WERI-Rb-1 (cell line): ENCODE results near the gene TEDC1.

Source experiments
- DNase-seq: peaks from one replicate; pipeline ENCODE4 v3.0.0-alpha.2; 2020
- H3K27ac ChIP-seq: fragments of 250-450 bp; sonication (Bioruptor Pico); 2 replicates; pipeline ENCODE4 v1.5.1; 2020; ENCODE audit warnings: mild to moderate bottlenecking, moderate library complexity
- H3K27me3 ChIP-seq: fragments of 250-450 bp; sonication (Bioruptor Pico); 2 replicates; pipeline ENCODE4 v1.5.1; 2021; ENCODE audit warnings: mild to moderate bottlenecking, low read depth, moderate library complexity; ENCODE audit not compliant: insufficient read depth, severe bottlenecking
- H3K36me3 ChIP-seq: fragments of 250-450 bp; sonication (Bioruptor Pico); 2 replicates; pipeline ENCODE4 v1.5.1; 2020; ENCODE audit warnings: mild to moderate bottlenecking, moderate library complexity
- H3K4me3 ChIP-seq: 2 replicates; pipeline ENCODE4 v1.5.1; 2011; ENCODE audit warnings: low read depth, mild to moderate bottlenecking, control low read depth, low read length
- H3K9me3 ChIP-seq: fragments of 250-450 bp; sonication (Bioruptor Pico); 2 replicates; pipeline ENCODE4 v1.5.1; 2021; ENCODE audit warnings: mild to moderate bottlenecking, moderate library complexity; ENCODE audit not compliant: severe bottlenecking
- TF ChIP-seq, protein P1 (sequence below): IDR thresholded peaks from 2 replicates; pipeline ENCODE4 v1.5.1; 2011; ENCODE audit warnings: low read depth, mild to moderate bottlenecking, control low read depth, inconsistent platforms, low read length

TEDC1 gene

DNA sequence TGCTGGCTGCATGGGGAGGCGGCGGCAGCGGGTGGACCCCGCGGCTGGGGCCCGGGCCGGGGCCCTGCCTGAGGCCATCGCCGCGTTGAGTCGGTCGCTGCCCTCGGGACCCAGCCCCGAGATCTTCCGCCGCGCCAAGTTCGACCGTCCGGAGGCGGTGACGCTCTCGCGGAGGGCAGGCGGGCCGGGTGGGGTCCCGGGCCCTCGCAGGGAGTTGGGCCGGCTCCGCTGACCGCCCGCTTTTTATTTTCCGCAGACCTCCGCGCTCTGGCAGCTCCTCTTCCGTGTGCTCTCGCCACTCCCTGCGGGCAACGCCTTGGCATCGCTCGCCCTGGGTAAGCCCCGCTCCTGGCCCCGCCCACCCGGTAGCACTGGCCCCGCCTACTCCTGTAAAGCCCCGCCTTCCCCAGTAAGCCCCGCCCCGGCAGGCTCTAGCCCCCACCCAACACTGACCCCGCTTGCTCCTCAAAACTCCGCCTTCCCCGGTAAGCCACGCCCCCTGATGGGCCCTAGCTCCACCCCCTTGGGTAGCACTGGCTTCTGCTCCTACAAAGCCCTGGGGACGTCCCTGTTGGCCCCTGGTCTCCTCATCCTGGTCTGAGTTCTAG, 424 bp downstream of the TEDC1 start:
- H3K27me3 ChIP-seq, result no peaks in the 10 kb centered on the region
- peaks cover 19% of the 10 kb centered on the region for H3K36me3 ChIP-seq
- H3K9me3 ChIP-seq, result no peaks in the 10 kb centered on the region
- TF ChIP-seq, protein P1, sequence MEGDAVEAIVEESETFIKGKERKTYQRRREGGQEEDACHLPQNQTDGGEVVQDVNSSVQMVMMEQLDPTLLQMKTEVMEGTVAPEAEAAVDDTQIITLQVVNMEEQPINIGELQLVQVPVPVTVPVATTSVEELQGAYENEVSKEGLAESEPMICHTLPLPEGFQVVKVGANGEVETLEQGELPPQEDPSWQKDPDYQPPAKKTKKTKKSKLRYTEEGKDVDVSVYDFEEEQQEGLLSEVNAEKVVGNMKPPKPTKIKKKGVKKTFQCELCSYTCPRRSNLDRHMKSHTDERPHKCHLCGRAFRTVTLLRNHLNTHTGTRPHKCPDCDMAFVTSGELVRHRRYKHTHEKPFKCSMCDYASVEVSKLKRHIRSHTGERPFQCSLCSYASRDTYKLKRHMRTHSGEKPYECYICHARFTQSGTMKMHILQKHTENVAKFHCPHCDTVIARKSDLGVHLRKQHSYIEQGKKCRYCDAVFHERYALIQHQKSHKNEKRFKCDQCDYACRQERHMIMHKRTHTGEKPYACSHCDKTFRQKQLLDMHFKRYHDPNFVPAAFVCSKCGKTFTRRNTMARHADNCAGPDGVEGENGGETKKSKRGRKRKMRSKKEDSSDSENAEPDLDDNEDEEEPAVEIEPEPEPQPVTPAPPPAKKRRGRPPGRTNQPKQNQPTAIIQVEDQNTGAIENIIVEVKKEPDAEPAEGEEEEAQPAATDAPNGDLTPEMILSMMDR, result no peak
- DNase-seq, result peak; percentile 90
- peak overlapping the region; percentile 92 for H3K27ac ChIP-seq
- peak overlapping the region; percentile 74 for H3K4me3 ChIP-seq

DNA sequence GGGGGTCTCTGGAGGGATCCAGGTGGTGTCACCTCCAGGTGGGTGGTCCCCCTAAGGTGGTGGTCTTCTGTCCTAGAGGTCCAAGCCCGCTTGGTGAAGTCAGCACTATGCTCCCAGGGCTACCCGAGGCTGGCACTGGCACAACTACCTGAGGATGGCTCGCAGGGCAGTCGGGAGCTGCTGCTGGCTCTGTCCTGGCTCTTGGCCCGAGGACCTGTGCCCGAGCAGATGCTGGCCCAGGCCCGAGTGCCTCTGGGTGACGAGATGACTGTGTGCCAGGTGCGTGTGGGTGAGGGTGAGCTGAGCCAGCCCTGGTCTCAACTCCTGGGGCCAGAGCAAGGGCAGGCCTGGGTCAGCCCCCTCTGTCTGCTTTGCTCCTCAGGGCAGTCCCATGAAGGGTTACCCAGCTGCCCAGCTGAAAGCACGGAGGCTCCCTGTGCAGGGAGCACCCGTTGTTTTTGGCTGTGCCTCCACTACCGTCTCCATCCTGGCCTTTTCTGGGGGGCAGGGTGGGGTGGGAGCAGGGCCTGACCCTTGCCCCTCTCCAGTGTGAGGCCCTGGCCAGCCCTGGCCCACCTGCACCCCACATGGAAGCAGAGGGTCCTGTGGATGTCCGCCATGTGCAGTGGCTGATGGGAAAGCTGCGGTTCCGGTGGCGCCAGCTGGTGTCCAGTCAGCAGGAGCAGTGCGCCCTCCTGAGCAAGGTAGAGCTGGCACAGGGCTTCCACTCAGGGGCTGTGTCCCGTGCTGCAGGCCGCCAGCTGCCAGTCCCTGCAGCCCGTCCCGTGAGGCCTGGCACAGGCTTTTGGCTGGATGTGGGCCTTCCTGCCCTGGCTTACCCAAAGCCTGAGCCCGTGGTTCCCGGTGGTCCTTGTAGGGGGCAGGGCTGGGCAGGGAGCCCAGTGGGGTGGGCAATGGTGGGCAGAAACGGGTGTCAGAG, 1.3 kb downstream of the TEDC1 start:
- H3K27me3 ChIP-seq, result no peaks in the 10 kb centered on the region
- no peaks in the 10 kb centered on the region for H3K9me3 ChIP-seq
- TF ChIP-seq, protein P1, result no peak
- DNase-seq, result no peak
- peak overlapping the region; percentile 46; the same call in 1 of the 2 replicates for H3K27ac ChIP-seq
- no peak overlapping the region; the same call in 1 of the 2 replicates for H3K4me3 ChIP-seq
- H3K36me3 ChIP-seq, result peaks cover 19% of the 10 kb centered on the region

DNA sequence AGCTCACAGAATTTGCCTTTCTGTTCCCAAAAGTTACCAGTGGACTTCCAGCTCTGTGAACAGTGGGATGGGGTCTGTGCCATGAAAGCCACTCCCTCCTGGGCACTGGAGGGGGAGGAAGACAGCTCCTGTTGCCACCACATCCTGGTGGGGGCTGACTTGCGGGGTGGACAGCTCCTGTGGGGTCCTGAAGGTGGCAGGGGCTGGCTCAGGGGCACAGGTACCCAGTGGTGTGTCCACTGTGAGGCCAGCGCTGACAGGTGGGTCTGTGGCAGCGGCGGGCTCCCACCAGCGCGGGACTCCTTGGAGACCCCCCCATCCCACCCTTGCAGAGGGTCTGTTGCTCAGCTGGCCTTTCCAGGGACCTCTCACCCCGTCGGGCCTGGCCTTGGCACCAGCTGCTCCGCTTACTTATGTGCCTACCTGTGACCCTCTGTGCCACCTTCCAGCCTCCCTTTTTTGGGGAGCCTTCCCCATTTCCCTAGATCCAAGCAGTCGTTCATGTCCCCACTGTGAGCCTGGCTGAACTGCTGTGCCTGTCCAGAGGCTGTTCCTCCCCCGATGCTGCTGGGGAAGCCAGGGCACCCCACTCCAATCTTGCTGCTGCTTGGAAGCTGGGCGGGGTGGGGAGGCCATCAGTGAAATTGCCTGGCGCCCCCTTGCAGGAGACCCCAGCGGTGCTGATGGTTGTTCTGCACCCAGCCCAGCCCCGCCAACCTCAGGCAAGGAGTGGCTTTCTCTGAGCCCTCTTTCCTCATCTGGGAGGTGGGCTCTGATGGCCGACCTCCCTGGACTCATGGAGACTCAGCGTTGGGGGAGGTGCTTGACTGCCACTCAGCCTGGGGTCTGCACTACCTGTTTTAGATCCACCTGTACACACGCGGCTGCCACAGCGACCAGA, 2.2 kb downstream of the TEDC1 start:
- Histone ChIP-seq H3K27ac (no peak overlapping the region), H3K4me3 (no peak overlapping the region), H3K36me3 (peaks cover 22% of the 10 kb centered on the region), H3K9me3 (no peaks in the 10 kb centered on the region), H3K27me3 (no peaks in the 10 kb centered on the region)
- TF ChIP-seq, protein P1, result 0 out of 2 replicates have a peak, but pooled peaks have one; percentile 12
- no peak for DNase-seq

DNA sequence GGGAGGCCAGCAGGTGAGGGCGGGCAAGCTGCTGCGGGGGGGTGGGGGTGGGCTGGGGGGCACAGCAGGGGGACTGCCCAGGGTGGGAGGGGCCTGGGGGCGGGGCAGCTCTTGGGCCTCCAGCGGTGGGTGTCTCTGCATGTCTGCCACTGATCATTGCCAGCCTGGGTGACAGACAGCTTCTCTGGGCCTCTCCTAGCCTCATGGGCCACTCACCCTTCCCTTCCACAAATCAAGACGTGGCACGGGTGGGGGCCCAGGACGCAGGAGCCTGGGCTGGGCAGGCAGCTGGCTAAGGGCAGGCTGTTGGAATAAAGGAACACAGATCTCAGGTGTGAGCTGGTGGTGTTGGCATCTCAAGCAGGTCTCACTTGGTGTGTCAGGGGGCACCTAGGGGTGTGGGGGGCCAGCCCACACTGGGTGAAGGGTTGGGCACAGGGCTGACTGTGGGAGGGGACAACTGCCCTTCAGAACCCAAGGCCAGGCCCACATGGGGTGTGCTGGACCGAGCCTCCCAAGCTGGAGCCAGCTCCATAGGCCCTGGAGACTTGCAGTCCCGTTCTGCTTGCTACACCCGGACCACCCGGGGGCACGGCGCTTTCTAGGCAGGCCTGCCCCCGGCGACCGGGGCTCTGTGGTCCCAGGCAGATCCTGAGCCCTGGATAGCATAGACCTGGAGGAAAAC, 3.0 kb downstream of the TEDC1 start:
- TF ChIP-seq, protein P1, result no peak
- peaks cover 22% of the 10 kb centered on the region for H3K36me3 ChIP-seq
- H3K4me3 ChIP-seq, result no peak overlapping the region
- H3K27me3 ChIP-seq, result no peaks in the 10 kb centered on the region
- H3K9me3 ChIP-seq, result no peaks in the 10 kb centered on the region
- DNase-seq, result no peak
- no peak overlapping the region for H3K27ac ChIP-seq

DNA sequence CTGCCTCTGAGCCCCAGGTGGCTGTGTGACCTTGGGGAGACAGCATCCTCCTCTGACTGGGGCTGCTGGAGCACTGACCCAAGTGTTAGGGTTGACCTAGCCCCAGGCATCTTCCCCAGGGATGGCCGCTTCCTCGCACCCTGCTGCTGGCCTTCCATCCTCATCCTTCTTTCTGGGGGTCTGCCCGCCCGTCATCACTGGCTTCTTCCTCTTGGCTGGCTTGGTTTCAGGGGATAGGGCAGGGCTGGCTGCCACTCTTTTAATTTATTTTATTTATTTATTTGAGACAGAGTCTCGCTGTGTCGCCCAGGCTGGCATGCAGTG, 3.5 kb downstream of the TEDC1 start:
- no peaks in the 10 kb centered on the region for H3K9me3 ChIP-seq
- H3K27me3 ChIP-seq, result no peaks in the 10 kb centered on the region
- TF ChIP-seq, protein P1, result no peak
- no peak for DNase-seq
- H3K27ac ChIP-seq, result no peak overlapping the region
- H3K36me3 ChIP-seq, result peaks cover 22% of the 10 kb centered on the region
- H3K4me3 ChIP-seq, result no peak overlapping the region
